Ishikawa (cell line): Measurements from ENCODE around the gene ZNF234.

Experiments
- CEBPB ChIP-seq: IDR thresholded peaks from 2 replicates; pipeline ENCODE4 v1.6.1; 2012
- CREB1 ChIP-seq: IDR thresholded peaks from 2 replicates; pipeline ENCODE4 v1.6.1; 2012; ENCODE audit warnings: low read depth
- EGR1 ChIP-seq: IDR thresholded peaks from 2 replicates; pipeline ENCODE4 v1.6.1; 2012
- EP300 ChIP-seq: IDR thresholded peaks from 2 replicates; pipeline ENCODE4 v1.6.1; 2012; ENCODE audit warnings: borderline replicate concordance
- FOXM1 ChIP-seq: IDR thresholded peaks from 2 replicates; pipeline ENCODE4 v1.6.1; 2012; ENCODE audit warnings: low read depth, borderline replicate concordance
- NFIC ChIP-seq: IDR thresholded peaks from 2 replicates; pipeline ENCODE4 v1.6.1; 2012
- RAD21 ChIP-seq: IDR thresholded peaks from 2 replicates; pipeline ENCODE4 v1.6.1; 2012; ENCODE audit warnings: low read depth
- TAF1 ChIP-seq: IDR thresholded peaks from 2 replicates; pipeline ENCODE4 v1.6.1; 2012; ENCODE audit warnings: low read depth, mild to moderate bottlenecking
- TCF12 ChIP-seq: IDR thresholded peaks from 2 replicates; pipeline ENCODE4 v1.6.1; 2012; ENCODE audit warnings: low read depth
- TEAD4 ChIP-seq: IDR thresholded peaks from 2 replicates; pipeline ENCODE4 v1.6.1; 2012
- USF1 ChIP-seq: IDR thresholded peaks from 2 replicates; pipeline ENCODE4 v1.6.1; 2012
- YY1 ChIP-seq: IDR thresholded peaks from 2 replicates; pipeline ENCODE4 v1.6.1; 2012; ENCODE audit warnings: low read depth
- ZBTB7A ChIP-seq: IDR thresholded peaks from 2 replicates; pipeline ENCODE4 v1.6.1; 2012; ENCODE audit warnings: low read depth
- TF ChIP-seq, protein P1 (sequence below): IDR thresholded peaks from 2 replicates; pipeline ENCODE4 v1.6.1; 2012; ENCODE audit warnings: low read depth, mild to moderate bottlenecking
- TF ChIP-seq, protein P2 (sequence below): IDR thresholded peaks from 2 replicates; pipeline ENCODE4 v1.6.1; 2012

The ZNF234 gene

DNA sequence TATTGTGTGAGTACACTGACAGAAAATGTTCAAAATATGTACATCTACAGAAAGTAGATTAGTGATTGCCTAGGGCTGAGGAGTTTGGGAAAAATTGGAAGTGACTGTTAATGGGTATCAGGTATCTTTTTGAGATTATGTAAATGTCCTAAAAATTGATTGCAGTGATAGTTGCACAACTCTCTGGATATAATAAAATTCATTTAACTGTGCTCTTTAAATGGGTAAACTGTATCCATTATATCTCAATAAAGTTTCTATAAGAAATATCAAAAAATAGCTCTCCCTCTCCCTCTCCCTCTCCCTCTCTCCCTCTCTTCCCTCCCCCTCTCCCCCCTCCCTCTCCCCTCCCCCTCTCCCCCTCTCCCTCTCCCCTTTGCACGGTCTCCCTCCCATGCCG is 61.6 kb downstream of the ZNF234 start:
- TF ChIP-seq EGR1 (no peak), TEAD4 (no peak), YY1 (no peak), EP300 (no peak), FOXM1 (no peak), ZBTB7A (no peak), USF1 (no peak), RAD21 (no peak), CEBPB (no peak), TCF12 (no peak), TAF1 (no peak)
- TF ChIP-seq, protein P1, sequence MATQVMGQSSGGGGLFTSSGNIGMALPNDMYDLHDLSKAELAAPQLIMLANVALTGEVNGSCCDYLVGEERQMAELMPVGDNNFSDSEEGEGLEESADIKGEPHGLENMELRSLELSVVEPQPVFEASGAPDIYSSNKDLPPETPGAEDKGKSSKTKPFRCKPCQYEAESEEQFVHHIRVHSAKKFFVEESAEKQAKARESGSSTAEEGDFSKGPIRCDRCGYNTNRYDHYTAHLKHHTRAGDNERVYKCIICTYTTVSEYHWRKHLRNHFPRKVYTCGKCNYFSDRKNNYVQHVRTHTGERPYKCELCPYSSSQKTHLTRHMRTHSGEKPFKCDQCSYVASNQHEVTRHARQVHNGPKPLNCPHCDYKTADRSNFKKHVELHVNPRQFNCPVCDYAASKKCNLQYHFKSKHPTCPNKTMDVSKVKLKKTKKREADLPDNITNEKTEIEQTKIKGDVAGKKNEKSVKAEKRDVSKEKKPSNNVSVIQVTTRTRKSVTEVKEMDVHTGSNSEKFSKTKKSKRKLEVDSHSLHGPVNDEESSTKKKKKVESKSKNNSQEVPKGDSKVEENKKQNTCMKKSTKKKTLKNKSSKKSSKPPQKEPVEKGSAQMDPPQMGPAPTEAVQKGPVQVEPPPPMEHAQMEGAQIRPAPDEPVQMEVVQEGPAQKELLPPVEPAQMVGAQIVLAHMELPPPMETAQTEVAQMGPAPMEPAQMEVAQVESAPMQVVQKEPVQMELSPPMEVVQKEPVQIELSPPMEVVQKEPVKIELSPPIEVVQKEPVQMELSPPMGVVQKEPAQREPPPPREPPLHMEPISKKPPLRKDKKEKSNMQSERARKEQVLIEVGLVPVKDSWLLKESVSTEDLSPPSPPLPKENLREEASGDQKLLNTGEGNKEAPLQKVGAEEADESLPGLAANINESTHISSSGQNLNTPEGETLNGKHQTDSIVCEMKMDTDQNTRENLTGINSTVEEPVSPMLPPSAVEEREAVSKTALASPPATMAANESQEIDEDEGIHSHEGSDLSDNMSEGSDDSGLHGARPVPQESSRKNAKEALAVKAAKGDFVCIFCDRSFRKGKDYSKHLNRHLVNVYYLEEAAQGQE: no peak

DNA sequence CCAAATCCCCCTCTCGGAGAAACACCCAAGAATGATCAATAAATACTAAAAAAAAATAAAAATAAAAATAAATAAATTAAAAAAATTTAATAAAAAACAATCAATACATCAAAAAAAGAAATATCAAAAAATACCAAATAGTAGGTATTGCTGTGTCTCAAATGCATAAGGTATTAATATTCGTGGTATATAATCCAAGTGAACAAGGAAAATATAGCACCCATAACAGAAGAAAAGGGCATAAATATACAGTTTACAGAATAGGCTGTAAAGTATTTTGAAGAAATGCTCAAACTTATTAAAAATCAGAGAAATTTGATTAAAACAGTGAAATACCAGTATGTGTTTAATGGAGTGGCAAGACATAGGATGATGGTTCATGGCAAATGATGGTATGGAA is 63.4 kb downstream of the ZNF234 start:
- TF ChIP-seq YY1 (no peak), TCF12 (no peak), TEAD4 (no peak), ZBTB7A (no peak), RAD21 (no peak), CREB1 (no peak), USF1 (no peak), CEBPB (no peak), FOXM1 (no peak), EP300 (no peak), NFIC (no peak), EGR1 (no peak), TAF1 (no peak)
- TF ChIP-seq, protein P2, sequence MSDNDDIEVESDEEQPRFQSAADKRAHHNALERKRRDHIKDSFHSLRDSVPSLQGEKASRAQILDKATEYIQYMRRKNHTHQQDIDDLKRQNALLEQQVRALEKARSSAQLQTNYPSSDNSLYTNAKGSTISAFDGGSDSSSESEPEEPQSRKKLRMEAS: no peak
- TF ChIP-seq, protein P1: no peak

GRCh38 chr19:44207126-44207803 is 65.9 kb downstream of the ZNF234 start:
- no peak for TF ChIP-seq CEBPB
- 0 out of 2 replicates have a peak, but pooled peaks have one; percentile 21 for TF ChIP-seq CREB1
- TF ChIP-seq FOXM1: no peak
- peak; percentile 55 for TF ChIP-seq TAF1
- TF ChIP-seq EP300: no peak
- TF ChIP-seq NFIC: peak; percentile 41; the same call in 1 of the 2 replicates
- TF ChIP-seq YY1: peak; percentile 80
- TF ChIP-seq, protein P2: 0 out of 2 replicates have a peak, but pooled peaks have one; percentile 20
- TF ChIP-seq TCF12: peak; percentile 58; the same call in 1 of the 2 replicates
